G401 (cell line): ENCODE results near the gene DELE1. TPM values are rescaled to one million over a fixed set of nuclear protein-coding genes. Genes with fewer than 3 reads are reported as not detected.
A peak's percentile ranks its signal among the peaks of the same experiment; 100 is the strongest.

ENCODE experiments used
- DNase-seq: peaks from one replicate; pipeline ENCODE4 v3.0.0-alpha.2; 2015; ENCODE audit warnings: low spot score
- in situ Hi-C: cut with HindIII; loops from 2 replicates; pipeline ENCODE4 v1.10.0; 2016; ENCODE audit warnings: low sequenced_read_pairs, mixed read lengths
- total RNA-seq: library from RNA; depleted of rRNA; stranded (reverse); fragments of >200 nt; shearing (Covaris generic); gene quantifications from 2 replicates; pipeline ENCODE4 v1.2.3, GENCODE V29; 2014; rRNA removed

Gene DELE1
- 87.4 and 96.0 TPM in 2 replicates for total RNA-seq

DNA sequence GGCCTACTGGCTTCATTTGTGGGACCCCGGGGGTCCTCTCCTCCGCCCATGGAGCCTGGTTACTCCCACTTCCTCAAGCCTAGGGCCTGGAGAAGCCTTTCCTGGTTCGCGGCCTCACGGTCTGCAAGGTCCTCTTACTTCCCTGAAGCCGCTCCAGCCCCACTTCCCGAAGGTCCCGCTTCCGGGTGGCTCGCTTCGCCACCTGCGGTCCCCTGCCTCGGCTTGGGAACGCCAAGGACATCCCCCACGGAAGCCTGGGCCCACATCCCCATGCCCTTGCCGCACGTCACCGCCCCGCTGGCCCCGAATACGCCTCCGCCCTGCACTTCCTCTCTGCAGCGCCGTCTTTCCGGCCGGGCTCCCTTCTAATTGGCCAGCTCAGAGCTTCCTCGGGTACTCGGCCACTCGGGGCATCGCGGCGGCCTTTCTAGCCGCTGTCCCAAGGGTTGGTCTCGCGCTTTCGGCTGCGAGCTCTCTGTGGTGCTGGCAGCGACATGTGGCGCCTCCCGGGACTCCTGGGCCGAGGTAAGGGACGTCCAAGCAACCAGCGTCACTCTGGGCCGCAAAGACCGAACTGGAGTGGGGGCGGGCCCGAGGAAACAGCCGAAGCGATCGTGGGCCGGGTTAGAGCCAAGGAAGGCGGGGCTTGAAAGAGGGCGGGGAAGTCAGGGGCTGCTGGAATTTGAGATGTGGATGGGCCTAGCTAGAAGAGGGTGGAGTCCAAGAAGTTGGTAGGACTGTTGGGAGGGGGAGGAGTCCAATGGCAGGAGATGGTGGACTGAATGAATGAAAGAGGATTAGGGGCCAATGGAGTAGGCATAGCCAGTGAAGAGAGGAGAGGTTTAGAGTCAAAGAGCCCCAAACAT lies at the start of gene DELE1:
Gene DELE1, plus strand, starts transcription at position 424 of the 866 bp plus-strand sequence. Its CDS starts 71 bp downstream, at position 495.
- in situ Hi-C loops, result no loop called here

GRCh38 chr5:141873933-141874261 lies 49.8 kb upstream of the DELE1 start:
- in situ Hi-C loops, result no loop called here
- no peak for DNase-seq

More for the DNA sequence above, at the start of gene DELE1:
- peak; percentile 96 for DNase-seq

DNA sequence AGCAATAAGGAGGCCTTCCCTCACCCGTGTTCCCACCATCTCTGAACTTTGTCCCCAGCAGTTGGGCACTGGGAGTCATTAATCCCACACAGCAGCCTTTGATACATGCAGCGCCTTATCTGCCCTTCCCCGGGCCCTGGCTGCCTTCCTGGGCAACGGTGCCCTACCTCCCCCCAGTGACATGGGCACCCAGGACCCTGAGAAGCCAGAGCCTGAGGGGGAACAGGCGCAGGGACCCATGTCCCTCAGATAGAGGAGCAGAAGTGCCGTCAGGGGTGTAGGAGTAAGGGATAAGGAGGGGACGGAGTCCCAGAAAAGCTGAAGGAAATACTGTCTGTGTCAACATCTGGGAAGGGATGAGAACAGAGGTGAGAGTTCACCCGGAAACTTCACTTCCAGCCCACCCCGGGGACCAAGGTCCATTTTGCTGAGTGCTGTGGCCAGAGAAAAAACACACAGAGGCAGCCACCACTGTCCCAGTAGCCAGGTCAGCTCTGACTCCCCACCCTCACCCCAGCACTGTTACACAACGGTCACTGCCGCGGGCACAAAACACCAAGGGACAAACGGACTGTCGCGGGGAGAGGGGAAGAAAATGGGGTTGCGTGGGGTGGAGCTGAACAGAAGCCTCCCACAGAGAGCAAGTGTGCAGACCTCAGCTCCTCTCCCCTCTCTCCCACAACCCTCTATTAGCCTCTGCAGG lies 49.3 kb upstream of the DELE1 start:
- DNase-seq, result peak; percentile 49
- in situ Hi-C loops, result no loop called here

GRCh38 chr5:141875022-141875740 lies 48.5 kb upstream of the DELE1 start:
- DNase-seq, result peak; percentile 33

GRCh38 chr5:141875795-141876627 lies 47.7 kb upstream of the DELE1 start:
- in situ Hi-C loops, result no loop called here
- DNase-seq, result peak; percentile 52

More at GRCh38 chr5:141875022-141875740, 48.5 kb upstream of the DELE1 start:
- in situ Hi-C loops, result no loop called here

DNA sequence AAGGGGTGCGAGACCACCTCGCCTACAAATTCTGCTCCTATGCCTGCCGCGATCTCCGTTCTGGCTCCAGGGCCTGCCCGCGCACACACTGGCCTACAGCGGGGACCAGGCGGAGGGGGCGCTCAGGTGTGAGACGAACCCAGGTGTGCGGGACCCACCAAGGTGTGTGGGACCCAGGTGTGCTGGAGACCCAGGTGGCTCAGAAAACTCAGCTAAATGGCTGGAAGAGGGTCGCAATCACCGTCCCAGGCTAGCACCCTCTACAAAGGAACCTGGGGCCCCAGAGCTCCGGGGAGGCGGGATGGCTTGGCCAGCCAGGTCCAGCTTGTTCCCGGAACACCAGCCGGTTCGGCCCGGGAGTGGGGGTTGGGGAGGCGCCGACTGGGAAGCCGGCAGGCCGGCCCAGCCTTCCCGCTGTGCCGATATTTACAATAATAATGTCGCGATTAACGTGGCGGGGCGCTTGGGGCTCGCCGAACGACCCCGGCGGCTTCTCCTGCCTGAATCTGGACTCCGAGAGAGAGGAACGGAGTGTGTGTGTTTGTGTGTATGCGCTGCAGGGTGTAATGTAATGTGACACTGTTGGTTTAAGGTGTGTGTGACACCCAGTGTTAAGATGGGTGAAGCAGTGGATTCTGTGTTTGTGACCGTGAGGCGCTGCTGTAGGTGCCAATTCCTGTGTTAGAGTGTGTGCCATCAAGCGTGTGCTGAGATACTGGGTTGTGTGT lies 46.9 kb upstream of the DELE1 start:
- peak; percentile 53 for DNase-seq
- in situ Hi-C loops, result no loop called here

GRCh38 chr5:141877356-141878185 lies 46.1 kb upstream of the DELE1 start:
- peak; percentile 46 for DNase-seq
- in situ Hi-C loops, result no loop called here

- in situ Hi-C loops, result no loop called here
- DNase-seq, result peak; percentile 87
These were observed 45.4 kb upstream of the DELE1 start, which contains the start of gene PCDH1 for GRCh38 chr5:141878186-141878710. PCDH1 (minus strand) TSS chr5:141878410; CDS start chr5:141878262, 148 bp downstream.

- in situ Hi-C loops, result no loop called here
- peak; percentile 98 for DNase-seq
These were observed 44.8 kb upstream of the DELE1 start for GRCh38 chr5:141878711-141879425.

- in situ Hi-C loops, result no loop called here
- no peak for DNase-seq
These were observed 44.3 kb upstream of the DELE1 start for GRCh38 chr5:141879426-141879759.

GRCh38 chr5:141879941-141880738 lies 43.5 kb upstream of the DELE1 start:
- in situ Hi-C loops, result no loop called here
- DNase-seq, result peak; percentile 83

- peak; percentile 92 for DNase-seq
- in situ Hi-C loops, result no loop called here
These were observed 42.5 kb upstream of the DELE1 start for GRCh38 chr5:141880961-141881801.

- in situ Hi-C loops, result no loop called here
- no peak for DNase-seq
These were observed 41.8 kb upstream of the DELE1 start for GRCh38 chr5:141881886-141882285.

DNA sequence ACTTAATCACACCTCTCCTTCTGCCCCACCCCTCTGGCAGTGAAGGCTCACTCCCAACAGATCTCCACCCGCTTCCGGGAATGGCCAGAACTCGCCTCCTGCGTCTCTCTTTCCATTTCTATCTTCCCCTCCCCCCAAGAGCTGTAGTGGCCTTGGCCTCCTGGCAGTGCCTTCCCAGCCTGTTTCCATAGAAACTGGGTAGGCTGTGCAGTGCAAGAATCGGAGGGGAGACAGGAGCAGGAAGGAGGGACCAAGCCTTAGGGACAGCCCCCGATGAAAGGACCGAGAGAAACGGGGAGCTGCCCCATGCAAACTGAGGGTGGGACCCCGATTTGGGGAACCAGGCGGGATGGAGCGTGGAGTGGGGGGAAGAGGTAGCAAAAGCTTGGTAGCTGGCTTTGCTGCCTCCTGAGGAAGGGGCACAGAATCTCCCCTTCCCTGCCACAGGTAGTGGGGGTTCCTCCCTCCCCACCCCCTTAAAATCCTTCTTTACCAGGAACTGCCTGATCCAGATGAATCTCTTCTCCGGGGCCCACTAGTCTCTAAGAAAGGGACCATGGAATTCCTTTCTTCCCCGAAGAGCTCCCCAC lies 41.0 kb upstream of the DELE1 start:
- in situ Hi-C loops, result no loop called here
- peak; percentile 98 for DNase-seq
